HUDEP-2 (cell line): ENCODE data around the gene MRTFA.
A peak's percentile ranks its signal among the peaks of the same experiment; 100 is the strongest.
"Not testable (repeated sequence)": the region's sequence is repeated elsewhere in the genome, so short reads cannot be mapped to it uniquely, and the experiment has no call there.

Experiments used
- DNase-seq, 76 experiments: peaks; one replicate each; lab custom pipeline; 2025; ENCODE audit not compliant: unreplicated experiment in 76 of 76; lab: John Stamatoyannopoulos, UW

The MRTFA gene

GRCh38 chr22:40560994-40561515 is 75.5 kb downstream of the MRTFA start:
- no peak for DNase-seq

GRCh38 chr22:40560551-40560950 is 76.0 kb downstream of the MRTFA start:
- DNase-seq, result peak in 51 of 76 experiments; percentile 6 to 79 (median 28)

GRCh38 chr22:40557972-40558371 is 78.5 kb downstream of the MRTFA start:
- DNase-seq, result no peak

- no peak for DNase-seq
These were observed 79.9 kb downstream of the MRTFA start for GRCh38 chr22:40556641-40557040.

GRCh38 chr22:40554023-40554422 is 82.5 kb downstream of the MRTFA start:
- DNase-seq, result not testable (repeated sequence)

GRCh38 chr22:40553014-40553554 is 83.4 kb downstream of the MRTFA start:
- no peak for DNase-seq

- peak in 74 of 76 experiments; percentile 4 to 98 (median 88) for DNase-seq
These were observed 84.4 kb downstream of the MRTFA start for GRCh38 chr22:40552070-40552469.

GRCh38 chr22:40547729-40548143 is 88.8 kb downstream of the MRTFA start:
- DNase-seq, result no peak

GRCh38 chr22:40544758-40545157 is 91.8 kb downstream of the MRTFA start:
- no peak for DNase-seq

- DNase-seq, result no peak
These were observed 93.5 kb downstream of the MRTFA start for GRCh38 chr22:40542821-40543540.

- no peak for DNase-seq
These were observed 95.2 kb downstream of the MRTFA start for GRCh38 chr22:40541300-40541699.

GRCh38 chr22:40540265-40540664 is 96.3 kb downstream of the MRTFA start:
- DNase-seq, result no peak

GRCh38 chr22:40536149-40536548 is 100.4 kb downstream of the MRTFA start:
- not testable (repeated sequence) for DNase-seq

- DNase-seq, result no peak
These were observed 100.9 kb downstream of the MRTFA start for GRCh38 chr22:40535642-40536041.

GRCh38 chr22:40535189-40535512 is 101.4 kb downstream of the MRTFA start:
- no peak for DNase-seq

GRCh38 chr22:40534379-40535188 is 101.9 kb downstream of the MRTFA start:
- no peak for DNase-seq

- peak in 17 of 76 experiments; percentile 4 to 53 (median 23) for DNase-seq
These were observed 102.7 kb downstream of the MRTFA start for GRCh38 chr22:40533712-40534378.

- no peak for DNase-seq
These were observed 104.3 kb downstream of the MRTFA start for GRCh38 chr22:40531951-40532900.

GRCh38 chr22:40530391-40530790 is 106.1 kb downstream of the MRTFA start:
- not testable (repeated sequence) for DNase-seq

- DNase-seq, result no peak
These were observed 106.7 kb downstream of the MRTFA start for GRCh38 chr22:40529821-40530220.
